PC-9 (cell line): ENCODE measurements around the gene IFI27L1. TPM values are rescaled to one million over a fixed set of nuclear protein-coding genes. Genes with fewer than 3 reads are reported as not detected.

Experiments used
- BruUV-seq: library from RNA; stranded (reverse); fragments of 400-500 nt; replicated peaks from 2 replicates; lab custom pipeline; 2021; lab: Mats Ljungman, UMichigan
- CTCF ChIA-PET: fragments of 300-600 bp; sonication (Branson Sonifier 250); formaldehyde crosslinking; loops from one replicate; lab custom pipeline; 2022; ENCODE audit warnings: antibody characterized with exemption; lab: Charles Lee
- POLR2A ChIA-PET: fragments of 300-600 bp; sonication (Branson Sonifier 250); formaldehyde crosslinking; loops from one replicate; lab custom pipeline; 2022; ENCODE audit warnings: antibody characterized with exemption; ENCODE audit not compliant: unreplicated experiment; lab: Charles Lee
- DNase-seq, 2 experiments: peaks; one replicate each; pipeline versions ENCODE4 v3.0.0 to v3.0.0-alpha.2; 2015 to 2022; ENCODE audit warnings: mixed read lengths in 1 of 2
- H2AFZ ChIP-seq: fragments of 200-600 bp; sonication (generic); 2 replicates; pipeline ENCODE4 v1.8.1; 2017; ENCODE audit warnings: antibody characterized with exemption
- H3F3A ChIP-seq: fragments of 200-600 bp; sonication (generic); 2 replicates; pipeline ENCODE4 v1.8.1; 2017; ENCODE audit warnings: antibody characterized with exemption, mild to moderate bottlenecking, low read depth; ENCODE audit not compliant: insufficient read depth
- H3K27ac ChIP-seq: fragments of 200-600 bp; sonication (generic); 2 replicates; pipeline ENCODE4 v1.6.1; 2016; ENCODE audit warnings: mixed run types
- H3K27me3 ChIP-seq: fragments of 200-600 bp; sonication (generic); 2 replicates; pipeline ENCODE4 v1.6.1; 2016; ENCODE audit warnings: low read depth, mixed run types; ENCODE audit not compliant: insufficient read depth
- H3K36me3 ChIP-seq: fragments of 200-600 bp; sonication (generic); 2 replicates; pipeline ENCODE4 v1.6.1; 2016; ENCODE audit warnings: low read depth, mixed run types
- H3K4me1 ChIP-seq: fragments of 200-600 bp; sonication (generic); replicated peaks from 2 replicates; pipeline ENCODE4 v1.6.1; 2016; ENCODE audit warnings: mixed run types; ENCODE audit not compliant: insufficient read depth
- H3K4me2 ChIP-seq: fragments of 200-600 bp; sonication (generic); 2 replicates; pipeline ENCODE4 v1.6.1; 2017; ENCODE audit warnings: mixed run types
- H3K4me3 ChIP-seq: fragments of 200-600 bp; sonication (generic); 2 replicates; pipeline ENCODE4 v1.6.1; 2016; ENCODE audit warnings: mixed run types
- H3K79me2 ChIP-seq: fragments of 200-600 bp; sonication (generic); 2 replicates; pipeline ENCODE4 v1.6.1; 2017; ENCODE audit warnings: low read depth, mixed run types
- H3K9me2 ChIP-seq: fragments of 200-600 bp; sonication (generic); 2 replicates; pipeline ENCODE4 v1.8.1; 2017; ENCODE audit warnings: mild to moderate bottlenecking; ENCODE audit not compliant: insufficient read depth
- H3K9me3 ChIP-seq: fragments of 200-600 bp; sonication (generic); 2 replicates; pipeline ENCODE4 v1.8.1; 2016; ENCODE audit warnings: low read depth; ENCODE audit not compliant: insufficient read depth
- H4K20me1 ChIP-seq: fragments of 200-600 bp; sonication (generic); 2 replicates; pipeline ENCODE4 v1.8.1; 2017; ENCODE audit not compliant: insufficient read depth
- EZH2 ChIP-seq: fragments of 200-600 bp; sonication (generic); IDR thresholded peaks from 2 replicates; pipeline ENCODE4 v1.8.0; 2017; ENCODE audit warnings: antibody characterized with exemption, low read depth
- intact Hi-C: fragments of 100-400 bp; cut with micrococcal nuclease; formaldehyde crosslinking; loops from one replicate; pipeline ENCODE4 v1.10.0; 2022; ENCODE audit not compliant: unreplicated experiment
- total RNA-seq: library from RNA; stranded (reverse); gene quantifications from 2 replicates; pipeline ENCODE4 v1.2.3, GENCODE V29; 2021
- TF ChIP-seq, protein P1 (sequence below): fragments of 200-600 bp; sonication (generic); conservative IDR thresholded peaks from 2 replicates; pipeline ENCODE4 v1.6.1; 2017; ENCODE audit warnings: mixed run types, antibody characterized with exemption, mild to moderate bottlenecking, moderate library complexity

Gene IFI27L1
- total RNA-seq, 1 experiment from 2014 or later, result 9.7 TPM

DNA sequence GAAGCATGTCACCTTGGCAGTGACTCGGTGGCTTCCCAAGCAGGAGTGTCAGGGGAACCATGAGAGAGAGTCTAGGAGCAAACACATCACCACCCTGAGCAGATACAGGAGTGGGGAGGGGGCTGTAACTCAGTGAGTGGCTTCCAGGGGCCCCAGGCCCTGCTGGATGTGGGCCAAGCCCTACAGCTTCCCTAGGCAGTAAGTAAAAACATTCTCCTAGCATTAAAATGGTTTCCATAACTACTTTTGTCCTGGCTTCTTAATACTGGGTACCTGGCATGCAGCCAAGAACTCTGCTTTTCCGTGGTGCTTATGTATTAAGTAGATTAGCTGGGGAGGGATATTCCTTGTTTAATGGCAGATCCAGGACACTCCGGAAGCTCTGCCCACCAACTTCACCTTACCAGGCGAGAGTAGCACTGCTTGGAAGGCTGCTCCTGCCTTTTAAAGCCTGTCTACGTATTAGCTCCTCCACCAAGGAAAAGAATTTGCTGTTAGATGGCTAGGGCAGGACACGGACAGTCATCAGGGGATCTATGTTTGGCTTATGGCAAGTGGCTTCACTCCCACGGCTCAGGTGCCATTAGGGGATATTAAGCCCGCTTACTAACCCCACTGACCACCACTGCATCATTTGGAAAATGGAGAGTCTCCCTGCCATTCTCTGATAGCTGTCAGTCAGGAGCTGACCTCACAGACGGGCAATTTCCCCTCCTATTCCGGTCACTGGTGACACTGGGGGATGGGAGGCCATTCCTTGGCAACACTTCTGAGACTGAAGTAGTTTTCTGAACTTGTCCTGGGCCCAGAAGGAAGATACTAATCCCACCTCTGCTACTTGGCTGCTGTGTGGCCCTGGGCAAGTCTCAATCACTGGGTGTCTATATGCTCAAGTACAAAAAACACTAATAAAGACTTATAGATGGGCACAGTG is 32.2 kb upstream of the IFI27L1 start:
- POLR2A ChIA-PET, result no interaction called here
- intact Hi-C loops, result no loop called here
- Histone ChIP-seq H3K27me3 (no peaks in the 10 kb centered on the region), H3K9me3 (no peaks in the 10 kb centered on the region), H3K36me3 (no peaks in the 10 kb centered on the region), H3K27ac (no peak overlapping the region), H3K4me2 (no peak overlapping the region), H3K4me1 (no peaks in the 10 kb centered on the region), H3K4me3 (no peak overlapping the region), H4K20me1 (no peaks in the 10 kb centered on the region), H3K9me2 (no peaks in the 10 kb centered on the region), H3F3A (no peaks in the 10 kb centered on the region), H3K79me2 (no peaks in the 10 kb centered on the region), H2AFZ (no peak overlapping the region)
- TF ChIP-seq, protein P1, sequence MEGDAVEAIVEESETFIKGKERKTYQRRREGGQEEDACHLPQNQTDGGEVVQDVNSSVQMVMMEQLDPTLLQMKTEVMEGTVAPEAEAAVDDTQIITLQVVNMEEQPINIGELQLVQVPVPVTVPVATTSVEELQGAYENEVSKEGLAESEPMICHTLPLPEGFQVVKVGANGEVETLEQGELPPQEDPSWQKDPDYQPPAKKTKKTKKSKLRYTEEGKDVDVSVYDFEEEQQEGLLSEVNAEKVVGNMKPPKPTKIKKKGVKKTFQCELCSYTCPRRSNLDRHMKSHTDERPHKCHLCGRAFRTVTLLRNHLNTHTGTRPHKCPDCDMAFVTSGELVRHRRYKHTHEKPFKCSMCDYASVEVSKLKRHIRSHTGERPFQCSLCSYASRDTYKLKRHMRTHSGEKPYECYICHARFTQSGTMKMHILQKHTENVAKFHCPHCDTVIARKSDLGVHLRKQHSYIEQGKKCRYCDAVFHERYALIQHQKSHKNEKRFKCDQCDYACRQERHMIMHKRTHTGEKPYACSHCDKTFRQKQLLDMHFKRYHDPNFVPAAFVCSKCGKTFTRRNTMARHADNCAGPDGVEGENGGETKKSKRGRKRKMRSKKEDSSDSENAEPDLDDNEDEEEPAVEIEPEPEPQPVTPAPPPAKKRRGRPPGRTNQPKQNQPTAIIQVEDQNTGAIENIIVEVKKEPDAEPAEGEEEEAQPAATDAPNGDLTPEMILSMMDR, result no peak
- no peak for TF ChIP-seq EZH2
- BruUV-seq, result no TSS peak
- no peak for DNase-seq
- CTCF ChIA-PET, result no interaction called here

DNA sequence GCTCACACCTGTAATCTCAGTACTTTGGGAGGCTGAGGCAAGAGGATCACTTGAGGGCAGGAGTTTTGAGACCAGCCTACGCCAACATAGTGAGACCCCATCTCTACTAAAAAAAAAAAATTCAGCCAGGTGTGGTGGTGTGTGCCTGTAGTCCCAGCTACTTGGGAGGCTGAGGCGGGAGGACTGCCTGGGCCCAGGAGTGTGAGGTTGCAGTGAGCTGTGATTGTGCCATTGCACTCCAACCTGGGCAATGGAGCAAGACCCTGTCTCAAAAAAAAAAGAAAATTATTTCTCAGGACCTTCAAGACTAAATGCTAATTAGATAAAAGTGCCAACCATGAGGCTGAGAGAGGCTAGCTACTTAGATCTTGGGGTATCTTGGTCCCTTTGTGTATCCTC is 31.5 kb upstream of the IFI27L1 start:
- Histone ChIP-seq H3K27ac (no peak overlapping the region), H3K4me1 (no peaks in the 10 kb centered on the region), H4K20me1 (no peaks in the 10 kb centered on the region), H3K27me3 (no peaks in the 10 kb centered on the region), H3K9me2 (no peaks in the 10 kb centered on the region), H2AFZ (no peak overlapping the region), H3F3A (no peaks in the 10 kb centered on the region), H3K36me3 (no peaks in the 10 kb centered on the region), H3K4me3 (no peak overlapping the region), H3K9me3 (no peaks in the 10 kb centered on the region), H3K79me2 (no peaks in the 10 kb centered on the region), H3K4me2 (no peak overlapping the region)
- DNase-seq, result no peak
- intact Hi-C loops, result loop anchor here (5.0 kb wide), 1 partner anchor 88 kb away; no protein-coding TSS in a partner anchor
- TF ChIP-seq, protein P1, result no peak
- no peak for TF ChIP-seq EZH2
- CTCF ChIA-PET, result no interaction called here
- no TSS peak for BruUV-seq
- POLR2A ChIA-PET, result no interaction called here

DNA sequence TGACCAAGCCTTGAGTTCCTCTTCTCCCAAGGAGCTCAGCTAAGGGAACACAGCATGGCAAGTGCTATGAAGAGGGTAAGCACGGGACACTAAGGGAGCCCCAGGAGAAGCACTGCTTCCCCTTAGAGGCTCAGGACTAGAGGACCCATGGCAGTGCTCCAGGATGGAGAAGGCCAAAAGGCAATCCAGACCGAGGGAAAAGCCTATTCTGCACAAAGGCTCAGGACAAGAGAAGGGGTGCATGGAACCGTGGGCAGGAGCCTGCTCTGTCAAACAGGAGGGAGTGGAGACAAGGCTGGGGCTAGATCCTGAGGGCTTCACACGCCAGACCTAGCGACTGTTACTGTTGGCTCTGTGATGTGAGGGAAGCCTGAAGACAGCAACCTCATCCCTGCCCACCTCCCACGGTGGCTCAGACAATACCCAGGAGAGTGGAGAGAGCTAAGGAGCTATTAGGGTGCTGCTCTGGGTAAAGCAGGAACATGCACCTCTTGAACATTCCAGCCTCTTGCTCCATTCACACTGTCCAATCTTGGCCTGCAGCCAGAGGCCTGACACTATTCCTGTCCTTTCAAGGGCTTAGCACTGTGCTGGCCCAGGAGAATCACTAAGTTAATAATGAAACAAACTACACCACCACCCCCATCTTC is 30.8 kb upstream of the IFI27L1 start:
- intact Hi-C loops, result loop anchor here (5.0 kb wide), 1 partner anchor 87 kb away; no protein-coding TSS in a partner anchor

More for the DNA sequence above, 30.8 kb upstream of the IFI27L1 start:
- Histone ChIP-seq H3K36me3 (no peaks in the 10 kb centered on the region), H3F3A (no peaks in the 10 kb centered on the region), H2AFZ (no peak overlapping the region), H3K27me3 (no peaks in the 10 kb centered on the region), H3K27ac (no peak overlapping the region), H3K4me1 (no peaks in the 10 kb centered on the region), H3K9me3 (no peaks in the 10 kb centered on the region), H3K4me2 (no peak overlapping the region), H3K4me3 (no peak overlapping the region), H4K20me1 (no peaks in the 10 kb centered on the region), H3K79me2 (no peaks in the 10 kb centered on the region), H3K9me2 (no peaks in the 10 kb centered on the region)
- BruUV-seq, result no TSS peak
- no peak for TF ChIP-seq EZH2
- TF ChIP-seq, protein P1, result no peak
- ChIA-PET POLR2A (no interaction called here), CTCF (no interaction called here)
- DNase-seq, result no peak
